Transverse colon (tissue), 3 donors: Measurements from ENCODE around the gene CNTN4.

ENCODE experiments used
- POLR2A ChIP-seq: fragments of 450-650 bp; IDR thresholded peaks from one replicate; pipeline ENCODE4 v1.6.1; 2016; ENCODE audit warnings: antibody characterized with exemption, mild to moderate bottlenecking, moderate library complexity
- POLR2AphosphoS5 ChIP-seq, 3 donors: sonication (generic); formaldehyde crosslinking; IDR thresholded peaks; one replicate each; pipeline ENCODE4 v1.6.1; 2016; ENCODE audit warnings: antibody characterized with exemption in 3 of 3

DNA sequence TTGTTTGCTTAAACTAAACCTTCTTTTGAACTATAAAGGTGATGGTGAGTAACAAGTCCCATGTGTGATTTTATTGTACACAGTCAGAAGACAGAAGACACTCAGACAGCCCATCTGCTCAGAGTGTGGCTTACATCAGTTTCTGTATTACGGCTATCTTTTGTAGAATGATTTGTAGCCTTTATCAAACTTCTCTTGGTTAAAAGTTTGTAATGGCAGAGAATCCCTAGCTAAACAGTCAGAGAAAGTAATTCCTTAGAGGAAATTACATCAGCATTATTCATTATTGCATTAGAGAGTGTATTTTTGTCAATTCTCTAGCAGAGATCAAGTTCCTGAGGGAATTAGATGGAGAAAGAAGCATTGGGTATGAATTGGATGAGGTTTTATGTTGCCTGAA lies 500.8 kb downstream of the CNTN4 start:
- TF ChIP-seq POLR2AphosphoS5 (IDR thresholded peaks at IDR 0.05) (no peak), POLR2A (no peak)
